HCT116 (cell line): ENCODE data around the gene INSYN2A.

ENCODE experiments used
- CEBPB ChIP-seq: IDR thresholded peaks from 2 replicates; pipeline ENCODE4 v1.6.1; 2012; ENCODE audit warnings: low read depth
- EZH2phosphoT487 ChIP-seq: fragments of 200-600 bp; IDR thresholded peaks from 2 replicates; pipeline ENCODE4 v1.6.1; 2018; ENCODE audit warnings: antibody characterized with exemption, borderline replicate concordance
- POLR2A ChIP-seq: IDR thresholded peaks from 2 replicates; pipeline ENCODE4 v1.7.0; 2011; ENCODE audit warnings: borderline replicate concordance; ENCODE audit not compliant: insufficient read depth, insufficient read length; ENCODE audit errors: extremely low read depth
- SIN3A ChIP-seq: IDR thresholded peaks from 2 replicates; pipeline ENCODE4 v1.6.1; 2012; ENCODE audit warnings: low read depth
- SP1 ChIP-seq: IDR thresholded peaks from 2 replicates; pipeline ENCODE4 v1.6.1; 2012; ENCODE audit warnings: low read depth
- TF ChIP-seq, protein P1 (sequence below): IDR thresholded peaks from 2 replicates; pipeline ENCODE4 v1.6.1; 2012
- TF ChIP-seq, protein P2 (sequence below), 3 experiments: fragments of 200-600 bp in 1 of 3; sonication (generic) in 1 of 3; IDR thresholded peaks in 2 of 3; conservative IDR thresholded peaks in 1 of 3; 2 replicates each; pipeline ENCODE4 v1.5.1; 2012 to 2017; ENCODE audit warnings: low read depth in 2 of 3, low read length in 2 of 3, antibody characterized with exemption in 1 of 3, borderline replicate concordance in 1 of 3, control low read depth in 1 of 3, mild to moderate bottlenecking in 1 of 3, mixed read lengths in 1 of 3, mixed run types in 1 of 3, moderate library complexity in 1 of 3; ENCODE audit not compliant: insufficient read depth in 1 of 3
- TF ChIP-seq, protein P3 (sequence below): IDR thresholded peaks from 2 replicates; pipeline ENCODE4 v1.6.1; 2012
- TF ChIP-seq, protein P4 (sequence below): IDR thresholded peaks from 2 replicates; pipeline ENCODE4 v1.6.1; 2011; ENCODE audit warnings: mild to moderate bottlenecking, low read length, moderate library complexity; ENCODE audit not compliant: insufficient replicate concordance; ENCODE audit errors: extremely low read depth

DNA sequence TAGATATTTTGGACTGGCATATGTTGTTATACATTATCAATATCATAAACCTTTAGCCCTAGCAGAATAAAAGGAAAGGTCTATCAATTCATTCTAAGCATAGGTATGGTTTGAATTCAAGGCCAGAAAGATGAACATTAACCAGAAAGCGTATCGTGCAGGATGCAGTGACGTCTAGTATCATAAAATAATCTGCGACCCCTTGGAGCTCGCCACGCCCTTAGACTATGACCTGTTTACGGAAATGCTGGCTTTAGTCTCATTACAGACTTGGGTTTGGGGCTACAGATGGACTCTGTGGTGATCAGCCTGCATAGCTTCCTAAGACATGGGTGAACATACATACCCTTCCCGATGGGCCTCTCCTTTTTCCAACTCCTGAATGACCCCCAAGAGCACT is 21.5 kb downstream of the INSYN2A start:
- TF ChIP-seq, protein P1, sequence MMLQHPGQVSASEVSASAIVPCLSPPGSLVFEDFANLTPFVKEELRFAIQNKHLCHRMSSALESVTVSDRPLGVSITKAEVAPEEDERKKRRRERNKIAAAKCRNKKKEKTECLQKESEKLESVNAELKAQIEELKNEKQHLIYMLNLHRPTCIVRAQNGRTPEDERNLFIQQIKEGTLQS: no peak
- TF ChIP-seq SP1 (no peak), POLR2A (no peak), CEBPB (no peak), EZH2phosphoT487 (no peak), SIN3A (no peak)
- TF ChIP-seq, protein P2, sequence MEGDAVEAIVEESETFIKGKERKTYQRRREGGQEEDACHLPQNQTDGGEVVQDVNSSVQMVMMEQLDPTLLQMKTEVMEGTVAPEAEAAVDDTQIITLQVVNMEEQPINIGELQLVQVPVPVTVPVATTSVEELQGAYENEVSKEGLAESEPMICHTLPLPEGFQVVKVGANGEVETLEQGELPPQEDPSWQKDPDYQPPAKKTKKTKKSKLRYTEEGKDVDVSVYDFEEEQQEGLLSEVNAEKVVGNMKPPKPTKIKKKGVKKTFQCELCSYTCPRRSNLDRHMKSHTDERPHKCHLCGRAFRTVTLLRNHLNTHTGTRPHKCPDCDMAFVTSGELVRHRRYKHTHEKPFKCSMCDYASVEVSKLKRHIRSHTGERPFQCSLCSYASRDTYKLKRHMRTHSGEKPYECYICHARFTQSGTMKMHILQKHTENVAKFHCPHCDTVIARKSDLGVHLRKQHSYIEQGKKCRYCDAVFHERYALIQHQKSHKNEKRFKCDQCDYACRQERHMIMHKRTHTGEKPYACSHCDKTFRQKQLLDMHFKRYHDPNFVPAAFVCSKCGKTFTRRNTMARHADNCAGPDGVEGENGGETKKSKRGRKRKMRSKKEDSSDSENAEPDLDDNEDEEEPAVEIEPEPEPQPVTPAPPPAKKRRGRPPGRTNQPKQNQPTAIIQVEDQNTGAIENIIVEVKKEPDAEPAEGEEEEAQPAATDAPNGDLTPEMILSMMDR (IDR thresholded peaks at IDR 0.05 in 2 of 3, conservative IDR thresholded peaks at IDR 0.05 in 1 of 3; ENCODE audit: borderline replicate concordance in 1 of 3, insufficient read depth in 1 of 3, low read depth in 2 of 3, low read length in 2 of 3): no peak
- TF ChIP-seq, protein P3, sequence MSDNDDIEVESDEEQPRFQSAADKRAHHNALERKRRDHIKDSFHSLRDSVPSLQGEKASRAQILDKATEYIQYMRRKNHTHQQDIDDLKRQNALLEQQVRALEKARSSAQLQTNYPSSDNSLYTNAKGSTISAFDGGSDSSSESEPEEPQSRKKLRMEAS: no peak
- TF ChIP-seq, protein P4, sequence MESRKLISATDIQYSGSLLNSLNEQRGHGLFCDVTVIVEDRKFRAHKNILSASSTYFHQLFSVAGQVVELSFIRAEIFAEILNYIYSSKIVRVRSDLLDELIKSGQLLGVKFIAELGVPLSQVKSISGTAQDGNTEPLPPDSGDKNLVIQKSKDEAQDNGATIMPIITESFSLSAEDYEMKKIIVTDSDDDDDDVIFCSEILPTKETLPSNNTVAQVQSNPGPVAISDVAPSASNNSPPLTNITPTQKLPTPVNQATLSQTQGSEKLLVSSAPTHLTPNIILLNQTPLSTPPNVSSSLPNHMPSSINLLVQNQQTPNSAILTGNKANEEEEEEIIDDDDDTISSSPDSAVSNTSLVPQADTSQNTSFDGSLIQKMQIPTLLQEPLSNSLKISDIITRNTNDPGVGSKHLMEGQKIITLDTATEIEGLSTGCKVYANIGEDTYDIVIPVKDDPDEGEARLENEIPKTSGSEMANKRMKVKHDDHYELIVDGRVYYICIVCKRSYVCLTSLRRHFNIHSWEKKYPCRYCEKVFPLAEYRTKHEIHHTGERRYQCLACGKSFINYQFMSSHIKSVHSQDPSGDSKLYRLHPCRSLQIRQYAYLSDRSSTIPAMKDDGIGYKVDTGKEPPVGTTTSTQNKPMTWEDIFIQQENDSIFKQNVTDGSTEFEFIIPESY: no peak
